Activated CD8-positive, alpha-beta memory T cell treated with anti-CD3 and anti-CD28 coated beads, Interleukin-2, amount 50 U/mL, for 48 hours (primary cell): ENCODE data around the gene TPRA1.

Source experiments
- DNase-seq: peaks from one replicate; pipeline ENCODE4 v3.0.0-alpha.2; 2020

TPRA1 gene

GRCh38 chr3:127588806-127589577 is 1.5 kb downstream of the TPRA1 start:
- DNase-seq: peak; percentile 62

GRCh38 chr3:127587876-127588275 is 2.7 kb downstream of the TPRA1 start:
- no peak for DNase-seq

GRCh38 chr3:127585813-127586413 is 4.6 kb downstream of the TPRA1 start:
- no peak for DNase-seq

- DNase-seq: no peak
These were observed 5.2 kb downstream of the TPRA1 start for GRCh38 chr3:127585163-127585812.

DNA sequence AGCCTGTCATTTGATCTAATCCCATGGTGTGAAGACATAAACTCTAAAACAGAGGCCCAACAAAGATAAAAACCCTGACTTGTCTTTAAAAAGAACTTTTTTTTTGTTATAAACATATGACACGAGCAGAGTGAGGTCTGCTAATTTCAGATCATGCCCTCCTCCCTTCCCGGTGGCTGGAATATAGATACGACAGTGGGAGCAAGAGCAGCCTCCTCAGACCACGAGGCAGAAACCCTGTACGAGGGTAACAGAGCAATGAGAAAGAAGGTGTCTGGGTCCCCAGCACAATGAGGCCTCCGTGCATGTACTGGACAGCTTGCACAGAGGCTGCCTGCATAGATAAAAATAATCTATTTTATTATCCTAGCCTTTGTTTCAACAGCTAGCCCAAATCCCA is 5.8 kb downstream of the TPRA1 start:
- no peak for DNase-seq

DNA sequence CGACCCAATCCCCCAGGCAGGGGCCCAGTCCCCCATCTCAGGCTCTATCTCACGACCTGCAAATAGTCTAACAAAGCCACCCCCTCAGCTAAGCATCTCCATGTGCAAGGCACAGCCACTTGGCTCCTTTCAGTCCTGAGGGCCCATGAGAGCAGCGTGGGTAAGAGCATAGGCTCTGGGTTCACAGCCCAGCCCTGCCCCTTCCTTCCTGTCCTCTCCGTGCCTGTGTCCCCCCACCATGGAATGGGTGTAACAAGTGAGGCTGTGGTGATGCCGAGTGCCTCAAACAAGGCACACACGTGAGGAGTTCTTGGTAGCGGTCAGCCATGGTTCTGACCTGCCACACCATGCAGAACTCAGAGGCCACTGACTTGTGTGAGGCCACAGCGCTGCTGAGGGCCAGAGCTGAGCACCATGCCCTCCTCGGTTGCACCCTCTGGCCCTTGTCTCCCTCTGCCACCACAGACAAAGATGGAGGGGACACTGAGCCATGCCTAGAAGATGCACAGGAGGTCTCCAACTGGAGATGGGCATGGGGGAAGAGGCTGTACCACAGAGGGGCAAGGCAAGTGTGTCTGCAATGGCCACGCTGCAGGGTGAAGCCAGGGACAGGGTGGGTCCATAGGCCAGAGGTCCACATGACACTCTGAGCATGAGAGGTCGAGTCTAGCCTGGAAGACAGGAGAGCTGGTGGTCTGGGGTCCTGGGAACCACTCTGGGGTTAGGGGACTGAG is 10.0 kb downstream of the TPRA1 start:
- DNase-seq: no peak

DNA sequence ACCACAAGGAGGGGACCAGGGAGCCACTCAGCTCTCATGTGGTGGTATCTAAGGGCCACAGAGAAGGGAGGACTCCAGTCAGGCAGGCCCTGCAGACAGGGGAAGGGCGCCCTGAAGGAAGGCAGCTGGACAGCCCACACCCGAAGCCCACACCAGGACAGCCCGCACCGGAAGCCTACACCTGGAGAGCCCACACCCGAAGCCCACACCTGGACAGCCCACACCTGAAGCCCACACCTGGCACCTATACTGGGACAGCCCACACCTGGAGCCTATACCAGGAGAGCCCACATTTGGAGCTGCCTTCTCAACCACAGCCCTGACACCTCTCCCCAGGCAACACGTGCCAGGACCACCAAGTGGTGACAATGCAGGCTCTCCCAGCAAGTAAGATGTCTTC is 11.7 kb downstream of the TPRA1 start:
- DNase-seq: no peak

- no peak for DNase-seq
These were observed 12.4 kb downstream of the TPRA1 start for GRCh38 chr3:127578168-127578567.

DNA sequence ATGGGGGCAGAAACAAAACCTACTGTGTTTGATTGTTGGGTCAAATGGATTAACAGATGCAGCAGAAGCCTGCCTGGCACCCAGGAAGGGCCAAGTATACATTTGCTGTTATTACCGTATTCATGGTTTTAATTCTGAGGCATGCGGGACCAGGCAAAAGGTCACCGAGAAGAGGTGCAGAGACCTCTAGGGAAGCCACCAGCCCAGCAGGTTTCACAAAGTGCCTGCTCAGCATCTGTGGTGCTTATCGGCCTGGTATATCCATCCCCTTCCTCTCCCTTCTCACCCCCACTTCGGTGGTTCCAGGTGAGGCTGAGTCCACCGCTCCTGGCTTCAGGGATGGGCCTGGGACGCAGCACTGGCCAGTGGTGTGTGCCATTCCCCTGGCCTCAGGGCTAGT is 13.1 kb downstream of the TPRA1 start:
- DNase-seq: no peak

GRCh38 chr3:127574880-127575878 is 15.4 kb downstream of the TPRA1 start:
- DNase-seq: peak; percentile 93

GRCh38 chr3:127573912-127574311 is 16.6 kb downstream of the TPRA1 start:
- DNase-seq: no peak

- no peak for DNase-seq
These were observed 17.1 kb downstream of the TPRA1 start for GRCh38 chr3:127573401-127573800.

DNA sequence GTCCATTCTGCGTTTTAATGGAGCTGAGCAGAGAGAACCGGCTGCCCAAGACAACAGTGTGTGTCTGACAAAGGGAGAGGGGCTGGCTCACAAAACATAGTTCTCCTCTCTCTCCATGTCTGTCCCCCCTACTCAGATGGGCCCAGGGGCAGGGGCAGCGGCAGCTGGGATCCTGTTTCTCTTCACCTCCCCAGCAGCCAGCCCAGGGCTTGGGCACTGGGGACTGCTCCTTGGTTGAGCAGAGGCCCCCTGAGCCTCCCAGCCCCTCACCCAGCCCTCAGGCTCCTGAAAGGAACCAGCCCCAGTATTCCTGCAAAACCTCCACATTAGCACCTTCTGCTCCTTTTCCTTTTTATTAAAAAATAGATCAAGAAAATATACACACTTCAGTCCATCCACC is 17.8 kb downstream of the TPRA1 start:
- no peak for DNase-seq

GRCh38 chr3:127572186-127572585 is 18.3 kb downstream of the TPRA1 start:
- no peak for DNase-seq

DNA sequence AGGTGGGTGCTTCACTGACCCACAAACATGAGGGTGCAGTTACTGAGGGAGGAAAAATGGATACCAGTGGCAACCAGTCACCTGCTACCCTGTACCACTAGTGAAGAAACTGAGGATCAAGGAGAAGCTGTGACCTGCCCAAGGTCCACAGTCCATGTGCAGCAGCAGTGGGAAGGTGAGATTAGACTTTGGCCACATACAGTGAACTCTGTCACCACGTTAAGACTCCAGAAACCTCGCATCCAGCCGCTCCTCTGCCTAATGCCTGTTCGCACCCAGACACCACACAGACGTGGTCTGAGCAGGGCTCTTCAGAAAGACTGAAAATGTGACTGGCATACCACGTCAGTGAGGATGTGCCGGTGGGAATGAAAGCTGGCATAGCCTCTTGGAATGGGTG is 20.0 kb downstream of the TPRA1 start:
- DNase-seq: no peak

DNA sequence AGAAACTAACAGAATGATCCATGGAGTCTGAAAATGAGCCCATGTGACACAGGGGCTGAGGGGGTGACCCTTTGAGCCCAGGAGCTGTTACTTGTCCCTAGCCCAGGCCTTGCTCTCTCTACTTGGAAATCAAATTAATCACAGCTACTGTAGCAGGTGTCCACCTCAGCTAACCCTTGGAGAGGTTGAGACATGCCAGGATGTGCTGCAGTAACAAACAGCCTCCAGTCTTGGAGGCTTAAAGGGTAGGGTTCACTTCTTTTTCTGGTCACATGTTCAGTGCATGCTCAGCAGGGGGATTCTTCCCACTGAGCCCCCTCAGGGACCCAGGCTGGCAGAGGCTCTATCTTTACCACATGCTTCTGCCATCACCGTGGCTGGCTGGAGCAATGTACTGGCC is 21.4 kb downstream of the TPRA1 start:
- DNase-seq: no peak

- DNase-seq: no peak
These were observed 21.9 kb downstream of the TPRA1 start for GRCh38 chr3:127568586-127568985.

GRCh38 chr3:127566833-127567232 is 23.7 kb downstream of the TPRA1 start:
- no peak for DNase-seq

GRCh38 chr3:127565711-127566110 is 24.8 kb downstream of the TPRA1 start:
- DNase-seq: no peak

DNA sequence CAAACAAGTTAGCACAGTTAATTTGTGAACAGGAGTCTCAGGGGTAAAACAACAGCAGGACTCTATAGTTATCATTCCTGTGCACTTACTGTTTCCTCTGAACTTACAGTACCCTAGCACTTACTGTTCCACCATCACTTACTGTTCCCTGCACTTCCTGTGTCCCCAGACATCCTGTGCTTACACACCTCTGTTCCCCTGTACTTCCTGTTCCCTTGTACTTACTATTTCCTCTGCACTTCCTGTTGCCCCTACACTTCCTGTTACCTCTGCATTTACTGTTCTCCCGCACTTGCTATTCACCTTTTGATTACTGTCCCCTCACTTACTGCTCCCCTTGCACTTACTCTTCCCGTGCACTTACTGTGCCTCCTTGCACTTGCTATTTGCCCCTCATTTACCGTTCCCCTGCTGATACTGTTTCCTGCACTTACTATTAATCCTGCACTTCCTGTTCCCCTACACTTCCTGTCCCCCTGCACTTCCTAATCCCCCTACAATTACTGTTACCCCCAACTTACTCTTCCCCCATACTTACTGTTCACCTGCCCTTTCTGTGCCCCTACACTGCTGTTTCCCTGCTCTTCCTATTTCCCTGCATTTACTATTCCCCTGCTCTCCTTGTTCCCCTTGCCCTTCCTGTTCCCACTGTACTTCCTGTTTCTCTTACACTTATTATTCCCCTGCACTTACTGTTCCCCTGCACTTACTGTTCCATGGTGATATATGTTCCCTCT is 30.3 kb downstream of the TPRA1 start:
- DNase-seq: no peak

DNA sequence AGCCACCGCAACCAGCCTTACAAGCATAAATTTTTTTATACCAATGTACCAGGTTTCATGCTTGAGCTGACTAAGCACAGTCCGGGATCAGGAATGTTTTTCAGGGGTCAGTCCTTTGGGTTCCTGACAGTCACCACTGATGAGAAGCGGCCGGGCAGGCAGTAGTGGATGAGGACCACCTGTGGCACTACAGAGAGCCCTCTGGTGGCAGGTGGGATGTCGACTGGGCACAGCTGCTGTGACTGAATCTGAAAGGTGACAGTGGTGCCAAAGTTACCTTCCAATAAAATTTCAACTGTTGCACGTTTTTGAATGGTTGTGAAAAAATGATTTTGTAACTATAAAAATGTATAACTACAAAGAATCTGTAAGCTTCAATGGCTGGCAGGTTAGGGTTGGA is 34.0 kb downstream of the TPRA1 start:
- no peak for DNase-seq

DNA sequence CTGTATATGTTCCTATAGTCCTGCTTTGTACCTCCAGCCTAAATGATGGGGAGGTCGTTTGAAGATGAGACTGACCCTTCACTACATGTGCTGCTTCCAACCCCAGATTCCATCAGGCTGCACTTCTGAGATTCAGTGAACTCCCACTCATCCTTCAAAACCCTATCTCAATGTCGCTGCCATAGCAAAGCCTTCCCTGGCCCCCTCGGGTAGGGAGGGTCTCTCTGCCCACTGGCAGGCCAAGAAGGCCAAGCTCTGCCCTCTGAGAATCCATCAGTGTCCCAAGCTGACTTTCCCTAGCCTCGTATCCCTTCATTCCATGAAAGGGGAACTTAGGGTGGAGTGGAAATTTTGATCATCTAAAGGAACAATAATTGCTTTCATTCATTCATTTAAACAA is 35.4 kb downstream of the TPRA1 start:
- no peak for DNase-seq
